GM23248 (cell line): ENCODE results near the gene SVOPL. TPM values are rescaled to one million over a fixed set of nuclear protein-coding genes. Genes with fewer than 3 reads are reported as not detected.
"Not testable (repeated sequence)": the region's sequence is repeated elsewhere in the genome, so short reads cannot be mapped to it uniquely, and the experiment has no call there.

Source experiments
- DNase-seq: peaks from one replicate; pipeline ENCODE4 v3.0.0-alpha.2; 2015
- H2AFZ ChIP-seq: fragments of 200-600 bp; sonication (generic); 2 replicates; pipeline ENCODE4 v1.6.1; 2016; ENCODE audit warnings: antibody characterized with exemption
- H3F3A ChIP-seq: fragments of 200-600 bp; sonication (generic); 2 replicates; pipeline ENCODE4 v1.6.1; 2016; ENCODE audit warnings: mild to moderate bottlenecking, antibody characterized with exemption, mixed run types; ENCODE audit not compliant: insufficient read depth
- H3K27ac ChIP-seq: fragments of 200-600 bp; sonication (generic); 2 replicates; pipeline ENCODE4 v1.5.1; 2016; ENCODE audit warnings: mild to moderate bottlenecking
- H3K27me3 ChIP-seq: fragments of 200-600 bp; sonication (generic); replicated peaks from 2 replicates; pipeline ENCODE4 v1.6.1; 2016; ENCODE audit warnings: mild to moderate bottlenecking; ENCODE audit not compliant: insufficient read depth
- H3K36me3 ChIP-seq: fragments of 200-600 bp; sonication (generic); 2 replicates; pipeline ENCODE4 v1.6.1; 2016; ENCODE audit warnings: low read depth, mild to moderate bottlenecking
- H3K4me1 ChIP-seq: fragments of 200-600 bp; sonication (generic); 2 replicates; pipeline ENCODE4 v1.6.1; 2016; ENCODE audit warnings: mild to moderate bottlenecking; ENCODE audit not compliant: insufficient read depth
- H3K4me2 ChIP-seq: fragments of 200-600 bp; sonication (generic); one replicate; pipeline ENCODE4 v1.6.1; 2016; ENCODE audit warnings: mild to moderate bottlenecking; ENCODE audit not compliant: unreplicated experiment
- H3K4me3 ChIP-seq: fragments of 200-600 bp; sonication (generic); 2 replicates; pipeline ENCODE4 v1.5.1; 2016; ENCODE audit warnings: mild to moderate bottlenecking
- H3K79me2 ChIP-seq: fragments of 200-600 bp; sonication (generic); 2 replicates; pipeline ENCODE4 v1.6.1; 2016; ENCODE audit warnings: mild to moderate bottlenecking; ENCODE audit not compliant: insufficient read depth
- H3K9ac ChIP-seq: fragments of 200-600 bp; sonication (generic); 2 replicates; pipeline ENCODE4 v1.6.1; 2016; ENCODE audit warnings: mild to moderate bottlenecking
- H3K9me2 ChIP-seq: fragments of 200-600 bp; sonication (generic); 2 replicates; pipeline ENCODE4 v1.6.1; 2016; ENCODE audit warnings: mixed run types, mild to moderate bottlenecking, moderate library complexity; ENCODE audit not compliant: insufficient read depth
- H3K9me3 ChIP-seq: fragments of 200-600 bp; sonication (generic); one replicate; pipeline ENCODE4 v1.6.1; 2017; ENCODE audit warnings: low read depth
- H4K20me1 ChIP-seq: fragments of 200-600 bp; sonication (generic); 2 replicates; pipeline ENCODE4 v1.6.0; 2016; ENCODE audit not compliant: insufficient read depth
- EZH2 ChIP-seq: fragments of 200-600 bp; sonication (generic); IDR thresholded peaks from 2 replicates; pipeline ENCODE4 v1.6.1; 2018; ENCODE audit warnings: antibody characterized with exemption, mild to moderate bottlenecking; ENCODE audit not compliant: insufficient read depth, poor library complexity, severe bottlenecking
- EZH2phosphoT487 ChIP-seq: fragments of 200-600 bp; sonication (generic); IDR thresholded peaks from 2 replicates; pipeline ENCODE4 v1.6.1; 2018; ENCODE audit warnings: antibody characterized with exemption, moderate library complexity, mild to moderate bottlenecking, low read depth; ENCODE audit not compliant: insufficient read depth
- WGBS, 2 experiments: methylation state at CpG; one replicate each; pipeline ENCODE4 v1.1.6; 2015 to 2017; ENCODE audit warnings: low lambda C conversion rate in 2 of 2, low coverage in 1 of 2; ENCODE audit errors: missing lambda C conversion rate in 2 of 2; 5-methylcytosine and 5-hydroxymethylcytosine counted together
- in situ Hi-C: fragments of 300-500 bp; cut with MboI; formaldehyde crosslinking; loops from 2 replicates; pipeline ENCODE4 v1.15.0; 2020
- polyA plus RNA-seq: library from polyadenylated mRNA; unstranded; fragments of >200 nt; fragmentation: Nextera tagmentation; extraction: Ambion mirVana; gene quantifications from 2 replicates; pipeline ENCODE4 v1.2.1, GENCODE V29; 2016
- total RNA-seq: library from RNA; depleted of rRNA; stranded (reverse); fragments of >200 nt; shearing (Covaris generic); gene quantifications from 2 replicates; pipeline ENCODE4 v1.2.3, GENCODE V29; 2014

Gene SVOPL
- total and polyA plus RNA-seq, 2 experiments from 2014 or later: not detected

GRCh38 chr7:138738551-138739335, 37.6 kb upstream of the SVOPL start:
- TF ChIP-seq EZH2phosphoT487 (no peak), EZH2 (no peak)
- Histone ChIP-seq H3K27me3 (peaks cover 4% of the 10 kb centered on the region; the same call in 1 of the 2 replicates), H3K4me2 (no peak overlapping the region), H3K36me3 (no peaks in the 10 kb centered on the region), H2AFZ (peak overlapping the region; percentile 51), H3K4me3 (no peak overlapping the region), H3K27ac (no peak overlapping the region), H3K4me1 (no peaks in the 10 kb centered on the region), H3F3A (no peaks in the 10 kb centered on the region), H3K79me2 (no peaks in the 10 kb centered on the region), H3K9ac (no peak overlapping the region), H4K20me1 (no peaks in the 10 kb centered on the region), H3K9me3 (no peaks in the 10 kb centered on the region), H3K9me2 (no peaks in the 10 kb centered on the region)
- WGBS, 2 experiments: 22 to 23% methylated on average over 14 of the region's 14 CpGs
- in situ Hi-C loops: loop anchor here (25.0 kb wide), 3 partner anchors 576 to 1126 kb away; no protein-coding TSS in a partner anchor
- peak; percentile 82 for DNase-seq

GRCh38 chr7:138738114-138738513, 37.0 kb upstream of the SVOPL start:
- in situ Hi-C loops: loop anchor here (25.0 kb wide), 3 partner anchors 576 to 1126 kb away; no protein-coding TSS in a partner anchor
- TF ChIP-seq EZH2phosphoT487: no peak
- TF ChIP-seq EZH2: no peak
- Histone ChIP-seq H3K4me2 (no peak overlapping the region), H3K79me2 (no peaks in the 10 kb centered on the region), H3K27me3 (peaks cover 4% of the 10 kb centered on the region; the same call in 1 of the 2 replicates), H3K9me3 (no peaks in the 10 kb centered on the region), H2AFZ (no peak overlapping the region), H3K9me2 (no peaks in the 10 kb centered on the region), H3K9ac (no peak overlapping the region), H3K36me3 (no peaks in the 10 kb centered on the region), H3K4me1 (no peaks in the 10 kb centered on the region), H3K27ac (no peak overlapping the region), H4K20me1 (no peaks in the 10 kb centered on the region), H3K4me3 (no peak overlapping the region), H3F3A (no peaks in the 10 kb centered on the region)
- 38 to 42% methylated on average over 3 of the region's 3 CpGs for WGBS, 2 experiments
- DNase-seq: no peak

- H3K36me3 ChIP-seq: no peaks in the 10 kb centered on the region
- H4K20me1 ChIP-seq: no peaks in the 10 kb centered on the region
- H3K9me3 ChIP-seq: no peaks in the 10 kb centered on the region
- WGBS, 2 experiments: 41 to 46% methylated on average over 6 of the region's 6 CpGs
- in situ Hi-C loops: loop anchor here (25.0 kb wide), 3 partner anchors 573 to 1123 kb away; no protein-coding TSS in a partner anchor
- no peaks in the 10 kb centered on the region for H3K9me2 ChIP-seq
- no peak overlapping the region for H3K9ac ChIP-seq
- no peak overlapping the region for H3K27ac ChIP-seq
- TF ChIP-seq EZH2 (no peak), EZH2phosphoT487 (no peak)
- H3K4me3 ChIP-seq: no peak overlapping the region
- no peak for DNase-seq
- H3K4me2 ChIP-seq: no peak overlapping the region
- no peaks in the 10 kb centered on the region for H3F3A ChIP-seq
- H3K4me1 ChIP-seq: no peaks in the 10 kb centered on the region
- peaks cover 11% of the 10 kb centered on the region; the same call in 1 of the 2 replicates for H3K27me3 ChIP-seq
- H2AFZ ChIP-seq: no peak overlapping the region
- no peaks in the 10 kb centered on the region for H3K79me2 ChIP-seq
Observed at GRCh38 chr7:138735399-138735798, 34.2 kb upstream of the SVOPL start.

GRCh38 chr7:138731733-138732132, 30.6 kb upstream of the SVOPL start:
- WGBS, 2 experiments: 52 to 58% methylated on average over 5 of the region's 5 CpGs
- H3K27ac ChIP-seq, H3K79me2 ChIP-seq, H3K4me3 ChIP-seq, H3K9me3 ChIP-seq, H3K9ac ChIP-seq, H2AFZ ChIP-seq, H3K9me2 ChIP-seq, H3K36me3 ChIP-seq, DNase-seq, H3K4me1 ChIP-seq, H3K4me2 ChIP-seq, H4K20me1 ChIP-seq, H3F3A ChIP-seq: not testable (repeated sequence)
- H3K27me3 ChIP-seq: peaks cover 23% of the 10 kb centered on the region
- in situ Hi-C loops: loop anchor here (25.0 kb wide), 3 partner anchors 569 to 1119 kb away; no protein-coding TSS in a partner anchor
